Kidney (tissue), 14 donors: ENCODE results near the gene LCAT. TPM values are rescaled to one million over a fixed set of nuclear protein-coding genes. Genes with fewer than 3 reads are reported as not detected.

Source experiments
- DNase-seq, 5 donors: peaks; one replicate each; pipeline ENCODE4 v3.0.0-alpha.2; 2013 to 2020
- FAIRE-seq: peaks from 2 replicates; lab custom pipeline; 2012; peaks lifted over from hg19 to GRCh38; lab: Jason Lieb, UNC
- H3K27ac ChIP-seq, 2 donors: one replicate each; pipeline ENCODE4 v1.7.0; 2013; ENCODE audit warnings: low read depth in 2 of 2, low read length in 2 of 2, inconsistent platforms in 1 of 2
- H3K27me3 ChIP-seq: one replicate; pipeline ENCODE4 v1.7.1; 2013; ENCODE audit warnings: low read length, inconsistent platforms; ENCODE audit not compliant: control insufficient read depth, insufficient read depth
- H3K36me3 ChIP-seq, 3 donors: one replicate each; pipeline versions ENCODE4 v1.7.0 to v1.7.1; 2013; ENCODE audit warnings: low read length in 3 of 3, control low read depth in 1 of 3, inconsistent platforms in 1 of 3; ENCODE audit not compliant: insufficient read depth in 3 of 3, control insufficient read depth in 2 of 3
- H3K4me1 ChIP-seq, 3 donors: one replicate each; pipeline versions ENCODE4 v1.7.0 to v1.7.1; 2013; ENCODE audit warnings: low read length in 3 of 3, inconsistent platforms in 1 of 3, low read depth in 1 of 3; ENCODE audit not compliant: control insufficient read depth in 2 of 3, insufficient read depth in 2 of 3
- H3K4me3 ChIP-seq, 3 donors: one replicate each; pipeline versions ENCODE4 v1.7.0 to v1.8.1; 2013; ENCODE audit warnings: low read length in 3 of 3, control low read depth in 1 of 3, inconsistent platforms in 1 of 3
- H3K9ac ChIP-seq, 3 donors: one replicate each; pipeline versions ENCODE4 v1.7.0 to v1.7.1; 2013; ENCODE audit warnings: low read length in 3 of 3, control low read depth in 1 of 3, inconsistent platforms in 1 of 3
- H3K9me3 ChIP-seq, 3 donors: one replicate each; pipeline versions ENCODE4 v1.7.0 to v1.7.1; 2013; ENCODE audit warnings: low read length in 3 of 3, control low read depth in 1 of 3, inconsistent platforms in 1 of 3; ENCODE audit not compliant: control insufficient read depth in 2 of 3, insufficient read depth in 1 of 3
- CTCF ChIP-seq: IDR thresholded peaks from 3 replicates; pipeline ENCODE4 v1.5.1; 2012; ENCODE audit warnings: mild to moderate bottlenecking, moderate library complexity, borderline replicate concordance; ENCODE audit not compliant: insufficient read depth; ENCODE audit errors: extremely low read depth
- intact Hi-C: fragments of 100-400 bp; cut with DNase I; formaldehyde crosslinking; loops from one replicate; pipeline ENCODE4 v1.11.1; 2022
- polyA plus RNA-seq: library from polyadenylated mRNA; stranded (reverse); fragments of 350-450 nt; fragmentation: Illumina TruSeq; extraction: RNeasy Lipid Tissue Mini Kit (QIAGEN cat#74804); gene quantifications from one replicate; pipeline ENCODE4 v1.2.3, GENCODE V29; 2014; ENCODE audit warnings: low read depth, low replicate concordance; ENCODE audit not compliant: insufficient read depth
- total RNA-seq: library from RNA; stranded (reverse); fragmentation: NEBNext Ultra II Directional; extraction: Animal tissue kit (Norgen Biotek cat#: 25700); gene quantifications from one replicate; pipeline ENCODE4 v1.2.1, GENCODE V29; 2021
- donor health status: control.
- donor health status: control.
- donor health status: control.
- donor health status: control.
- donor health status: control.
- donor health status: DM: yes; HTN: yes; CAD: no.
- donor health status: Normal renal cell carcinoma (clear cell type).

The LCAT gene
- total and polyA plus RNA-seq, 2 donors from 2014 or later: 10.2 to 27.4 TPM

DNA sequence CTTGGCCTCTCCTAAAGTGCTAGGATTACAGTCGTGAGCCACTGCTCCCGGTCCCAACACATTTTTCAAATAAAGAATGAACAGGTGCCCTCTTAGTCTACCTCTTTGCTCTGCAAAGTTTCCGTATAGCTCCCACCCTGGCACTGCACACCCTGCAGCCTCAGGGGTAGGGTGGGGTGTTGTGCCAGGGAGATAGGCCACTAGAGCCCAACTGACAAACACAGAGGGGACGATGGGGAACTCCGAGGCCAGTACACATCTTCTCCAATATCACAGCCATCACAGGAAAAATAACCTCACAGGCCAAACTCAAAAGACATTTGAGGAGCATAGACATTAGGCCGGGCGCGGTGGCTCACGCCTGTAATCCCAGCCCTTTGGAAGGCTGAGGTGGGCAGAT, 27.2 kb upstream of the LCAT start:
- intact Hi-C loops: no loop called here
- H3K4me1 ChIP-seq: peaks cover 0 to 13% (median 5%) of the 10 kb centered on the region in 3 donors
- H3K9me3 ChIP-seq: no peaks in the 10 kb centered on the region
- no peak for FAIRE-seq
- H3K4me3 ChIP-seq: no peak overlapping the region
- H3K27me3 ChIP-seq: no peaks in the 10 kb centered on the region
- H3K27ac ChIP-seq: no peak overlapping the region
- H3K9ac ChIP-seq: no peak overlapping the region
- no peak for DNase-seq
- TF ChIP-seq CTCF: no peak
- no peaks in the 10 kb centered on the region for H3K36me3 ChIP-seq

GRCh38 chr16:67969254-67970039, 25.5 kb upstream of the LCAT start:
- Histone ChIP-seq H3K4me3 (peak overlapping the region; percentile 58 to 93 (median 68)), H3K9ac (peak overlapping the region; percentile 0 to 81 (median 1)), H3K27ac (peak overlapping the region; percentile 59 to 83), H3K27me3 (no peaks in the 10 kb centered on the region), H3K4me1 (peaks cover 0 to 21% (median 7%) of the 10 kb centered on the region in 3 donors), H3K36me3 (no peaks in the 10 kb centered on the region), H3K9me3 (no peaks in the 10 kb centered on the region)
- peak in 4 of 5 donors; percentile 29 to 82 (median 57) for DNase-seq
- no peak for FAIRE-seq
- TF ChIP-seq CTCF: no peak
- intact Hi-C loops: no loop called here

DNA sequence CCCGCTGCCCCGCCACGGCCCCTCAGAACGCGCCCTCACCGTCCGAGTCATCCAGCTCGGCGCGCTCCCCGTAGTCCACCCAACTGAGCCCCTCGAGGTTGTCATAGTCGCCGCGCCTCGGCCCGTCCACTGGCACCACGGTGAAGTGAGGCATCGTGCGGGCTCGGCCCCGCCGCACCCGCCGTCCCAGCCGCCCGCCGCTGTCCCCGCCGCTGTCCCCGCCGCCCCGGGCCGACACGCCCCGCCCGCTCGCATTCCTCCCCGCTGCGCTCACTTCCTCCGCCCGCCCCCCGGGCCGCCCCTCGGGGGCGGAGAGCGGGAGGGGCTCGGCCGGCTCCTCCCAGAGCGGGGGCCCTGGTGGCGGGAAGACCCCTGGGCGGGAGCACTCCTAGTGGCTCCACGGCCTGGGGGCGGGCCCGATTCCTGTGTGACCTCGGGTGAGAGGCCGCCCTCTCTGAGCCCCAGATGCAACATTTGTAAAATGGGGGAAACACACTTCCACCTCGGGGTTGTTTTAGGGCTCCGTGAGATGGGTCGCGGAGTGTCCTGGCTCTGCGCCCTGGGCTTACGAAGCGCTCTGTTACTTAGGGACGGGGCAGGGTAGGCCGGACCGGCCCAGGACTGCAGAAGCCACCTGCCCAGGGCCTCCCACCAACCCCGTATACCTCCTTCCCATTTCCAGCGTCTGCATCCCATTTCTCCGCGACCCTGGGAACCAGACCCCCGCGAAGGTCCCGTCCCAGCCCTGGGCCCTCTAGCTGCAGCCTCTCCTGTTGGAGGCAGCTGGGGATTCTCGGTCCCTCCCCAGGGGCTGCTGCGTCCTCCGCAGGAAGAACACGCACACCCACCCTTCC, 24.7 kb upstream of the LCAT start, which contains the start of gene SLC12A4:
Gene SLC12A4 (minus strand): TSS at position 238 of the 854 bp plus-strand sequence. CDS start 84 bp downstream, at position 154.
- peaks cover 0 to 22% (median 7%) of the 10 kb centered on the region in 3 donors for H3K4me1 ChIP-seq
- no peaks in the 10 kb centered on the region for H3K36me3 ChIP-seq
- H3K9ac ChIP-seq: peak within 1 kb of the TSS; percentile 4 to 98 (median 64)
- DNase-seq: peak; percentile 90 to 98 (median 94)
- peak within 1 kb of the TSS; percentile 93 to 95 for H3K27ac ChIP-seq
- no peak for TF ChIP-seq CTCF
- no peaks in the 10 kb centered on the region for H3K27me3 ChIP-seq
- no peaks in the 10 kb centered on the region for H3K9me3 ChIP-seq
- FAIRE-seq: no peak
- peak within 1 kb of the TSS; percentile 70 to 93 (median 75) for H3K4me3 ChIP-seq
- intact Hi-C loops: no loop called here
